ENCODE results near the gene ANKS1A.
"Not testable (repeated sequence)": the region's sequence is repeated elsewhere in the genome, so short reads cannot be mapped to it uniquely, and the experiment has no call there.

ANKS1A gene

GRCh38 chr6:35085359-35086281 lies 196.6 kb downstream of the ANKS1A start:
- DNase-seq (ENCODE audit: low spot score): no peak

- DNase-seq (ENCODE audit: low spot score): no peak
Measured at GRCh38 chr6:35086282-35086632, 197.2 kb downstream of the ANKS1A start.

- DNase-seq (ENCODE audit: low spot score): no peak
Measured at GRCh38 chr6:35086636-35087360, 197.7 kb downstream of the ANKS1A start.

GRCh38 chr6:35087361-35088280 lies 198.6 kb downstream of the ANKS1A start:
- no peak for DNase-seq (ENCODE audit: low spot score)

- no peak for DNase-seq (ENCODE audit: low spot score)
Measured at GRCh38 chr6:35088281-35089215, 199.5 kb downstream of the ANKS1A start.

GRCh38 chr6:35089216-35089934 lies 200.3 kb downstream of the ANKS1A start:
- DNase-seq (ENCODE audit: low spot score): no peak

GRCh38 chr6:35089935-35090505 lies 201.0 kb downstream of the ANKS1A start:
- DNase-seq (ENCODE audit: low spot score): no peak

- DNase-seq (ENCODE audit: low spot score): no peak
Measured at GRCh38 chr6:35090734-35091133, 201.7 kb downstream of the ANKS1A start.

GRCh38 chr6:35091346-35092083 lies 202.5 kb downstream of the ANKS1A start:
- DNase-seq (ENCODE audit: low spot score): no peak

GRCh38 chr6:35092362-35093117 lies 203.5 kb downstream of the ANKS1A start:
- no peak for DNase-seq (ENCODE audit: low spot score)

- DNase-seq (ENCODE audit: low spot score): no peak
Measured at GRCh38 chr6:35093118-35093445, 204.0 kb downstream of the ANKS1A start.

GRCh38 chr6:35093783-35094182 lies 204.7 kb downstream of the ANKS1A start:
- no peak for DNase-seq (ENCODE audit: low spot score)

- DNase-seq (ENCODE audit: low spot score): no peak
Measured at GRCh38 chr6:35094183-35094582, 205.1 kb downstream of the ANKS1A start.

GRCh38 chr6:35096129-35096862 lies 207.2 kb downstream of the ANKS1A start:
- DNase-seq (ENCODE audit: low spot score): no peak

- DNase-seq (ENCODE audit: low spot score): no peak
Measured at GRCh38 chr6:35099116-35099515, 210.1 kb downstream of the ANKS1A start.

GRCh38 chr6:35105078-35105477 lies 216.0 kb downstream of the ANKS1A start:
- DNase-seq (ENCODE audit: low spot score): no peak

- DNase-seq (ENCODE audit: low spot score): not testable (repeated sequence)
Measured at GRCh38 chr6:35106061-35106460, 217.0 kb downstream of the ANKS1A start.

- not testable (repeated sequence) for DNase-seq (ENCODE audit: low spot score)
Measured at GRCh38 chr6:35107208-35107607, 218.2 kb downstream of the ANKS1A start.

All from SW480 (cell line).